Activated T-helper 2 cell treated with anti-CD3 and anti-CD28 coated beads, Interferon-gamma antibody, Interleukin-2, Interleukin-4, amounts not matched to agents 10 μg/mL and 5 μg/mL and 100 μg/mL, durations not matched to agents 14 hours and 24 hours and 36 hours (primary cell): Measurements from ENCODE around the gene FCHO1. TPM values are rescaled to one million over a fixed set of nuclear protein-coding genes. Genes with fewer than 3 reads are reported as not detected.

ENCODE experiments used
- DNase-seq: peaks from one replicate; pipeline ENCODE4 v3.0.0; 2021; ENCODE audit warnings: low spot score
- H3K27ac Mint-ChIP-seq: one replicate; pipeline ENCODE4 v1.8.0; 2021; ENCODE audit warnings: mixed read lengths
- H3K27me3 Mint-ChIP-seq: one replicate; pipeline ENCODE4 v1.8.0; 2021; ENCODE audit warnings: low read depth, mixed read lengths
- H3K36me3 Mint-ChIP-seq: one replicate; pipeline ENCODE4 v1.8.0; 2021; ENCODE audit warnings: low read depth, mixed read lengths
- H3K4me1 Mint-ChIP-seq: one replicate; pipeline ENCODE4 v1.8.0; 2021; ENCODE audit warnings: low read depth, mixed read lengths
- H3K4me3 Mint-ChIP-seq: one replicate; pipeline ENCODE4 v1.8.0; 2021; ENCODE audit warnings: low read depth, mild to moderate bottlenecking, moderate library complexity, mixed read lengths
- H3K9me3 Mint-ChIP-seq: one replicate; pipeline ENCODE4 v1.8.0; 2021; ENCODE audit warnings: mixed read lengths
- intact Hi-C: fragments of 100-400 bp; cut with micrococcal nuclease; formaldehyde crosslinking; loops from one replicate; pipeline ENCODE4 v1.15.1; 2023
- total RNA-seq: library from RNA; stranded (reverse); gene quantifications from 2 replicates; pipeline ENCODE4 v1.2.3, GENCODE V29; 2022

The FCHO1 gene
- total RNA-seq, 1 donor from 2014 or later, result 74.7 TPM

- no peak overlapping the region for H3K4me3 Mint-ChIP-seq
- H3K27ac Mint-ChIP-seq, result no peak overlapping the region
- H3K4me1 Mint-ChIP-seq, result peaks cover 9% of the 10 kb centered on the region
- no peak for DNase-seq
- intact Hi-C loops, result no loop called here
- no peaks in the 10 kb centered on the region for H3K9me3 Mint-ChIP-seq
- H3K36me3 Mint-ChIP-seq, result peaks cover 88% of the 10 kb centered on the region
- H3K27me3 Mint-ChIP-seq, result no peaks in the 10 kb centered on the region
These were observed 85.3 kb downstream of the FCHO1 start for GRCh38 chr19:17836530-17836929.

- H3K36me3 Mint-ChIP-seq, result peaks cover 84% of the 10 kb centered on the region
- intact Hi-C loops, result no loop called here
- peak overlapping the region; percentile 60 for H3K27ac Mint-ChIP-seq
These were observed 86.7 kb downstream of the FCHO1 start for GRCh38 chr19:17837972-17838371.

More at GRCh38 chr19:17837972-17838371, 86.7 kb downstream of the FCHO1 start:
- Mint-ChIP-seq H3K4me1 (peaks cover 9% of the 10 kb centered on the region), H3K9me3 (no peaks in the 10 kb centered on the region), H3K4me3 (no peak overlapping the region), H3K27me3 (no peaks in the 10 kb centered on the region)
- no peak for DNase-seq

Other genes starting within 250 kb of the FCHO1 start
- 81.4 and 85.7 TPM in 2 replicates for gene PGLS, start 239.8 kb upstream of the FCHO1 start, total RNA-seq
- gene COLGALT1, start 195.8 kb upstream of the FCHO1 start, total RNA-seq, result 77.0 and 84.3 TPM in 2 replicates
- 0.02 TPM in 1 of 2 replicates, not detected in the other for gene UNC13A, start 63.1 kb upstream of the FCHO1 start, total RNA-seq
- gene MAP1S, start 32.0 kb upstream of the FCHO1 start, total RNA-seq, result 66.7 and 80.3 TPM in 2 replicates
- gene B3GNT3, start 43.7 kb downstream of the FCHO1 start, total RNA-seq, result not detected in 2 replicates
- 6.2 and 6.9 TPM in 2 replicates for gene INSL3, start 70.0 kb downstream of the FCHO1 start, total RNA-seq
- 212 and 221 TPM in 2 replicates for gene JAK3, start 96.5 kb downstream of the FCHO1 start, total RNA-seq
- gene RPL18A, start 108.4 kb downstream of the FCHO1 start, total RNA-seq, result 2,784 and 2,842 TPM in 2 replicates
- 0.69 and 0.75 TPM in 2 replicates for gene SLC5A5, start 120.5 kb downstream of the FCHO1 start, total RNA-seq
- 116 and 123 TPM in 2 replicates for gene CCDC124, start 181.5 kb downstream of the FCHO1 start, total RNA-seq
- 0.14 and 0.16 TPM in 2 replicates for gene KCNN1, start 215.6 kb downstream of the FCHO1 start, total RNA-seq